GM12875 (cell line): ENCODE measurements around the gene RCAN1.

Experiments
- H3K4me3 ChIP-seq: one replicate; pipeline ENCODE4 v1.5.1; 2011; ENCODE audit warnings: low read depth, low read length, control low read depth
- TF ChIP-seq, protein P1 (sequence below): IDR thresholded peaks from 2 replicates; pipeline ENCODE4 v1.5.1; 2011; ENCODE audit warnings: low read depth, mild to moderate bottlenecking, control low read depth, inconsistent platforms, low read length, moderate library complexity, borderline replicate concordance; ENCODE audit not compliant: insufficient read depth

RCAN1 gene

DNA sequence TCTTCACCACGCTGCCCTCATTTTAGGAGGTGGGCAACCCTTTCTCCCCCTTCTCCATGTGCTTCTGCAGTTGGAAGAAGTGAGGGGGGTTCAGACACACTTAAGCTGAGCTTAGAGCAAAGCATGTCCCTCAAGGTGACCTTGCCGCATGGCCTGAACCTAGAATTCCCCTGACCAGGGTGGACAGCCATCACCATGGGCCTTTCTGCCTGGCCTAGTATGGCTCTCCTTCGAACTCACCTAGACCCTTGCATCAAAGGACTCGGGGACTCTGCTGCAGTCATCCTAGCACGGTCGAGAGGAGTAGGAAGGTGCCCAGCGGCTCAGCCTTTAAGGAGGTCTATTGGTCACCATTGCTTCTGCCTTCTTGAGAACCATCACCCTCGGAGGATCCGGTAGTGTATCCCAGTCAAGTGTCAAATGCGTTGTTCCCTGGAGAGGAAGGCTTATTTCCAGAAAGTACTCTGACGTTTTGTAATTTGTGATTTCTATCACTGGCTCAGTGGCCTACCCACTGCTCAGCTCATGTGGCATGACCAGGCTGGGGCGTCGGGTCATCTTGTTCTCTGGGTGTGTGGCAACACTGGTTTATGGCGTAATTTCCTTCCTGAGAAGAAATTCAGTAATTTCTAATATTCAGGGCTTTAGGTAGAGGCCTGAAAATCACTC is 103.0 kb downstream of the RCAN1 start, which contains the start of gene KCNE1:
TSS of gene KCNE1 (minus strand) at position 424 of the 669 bp plus-strand sequence. CDS start 62,576 bp downstream, outside the sequence.
- no peak within 1 kb of the TSS for H3K4me3 ChIP-seq
- TF ChIP-seq, protein P1, sequence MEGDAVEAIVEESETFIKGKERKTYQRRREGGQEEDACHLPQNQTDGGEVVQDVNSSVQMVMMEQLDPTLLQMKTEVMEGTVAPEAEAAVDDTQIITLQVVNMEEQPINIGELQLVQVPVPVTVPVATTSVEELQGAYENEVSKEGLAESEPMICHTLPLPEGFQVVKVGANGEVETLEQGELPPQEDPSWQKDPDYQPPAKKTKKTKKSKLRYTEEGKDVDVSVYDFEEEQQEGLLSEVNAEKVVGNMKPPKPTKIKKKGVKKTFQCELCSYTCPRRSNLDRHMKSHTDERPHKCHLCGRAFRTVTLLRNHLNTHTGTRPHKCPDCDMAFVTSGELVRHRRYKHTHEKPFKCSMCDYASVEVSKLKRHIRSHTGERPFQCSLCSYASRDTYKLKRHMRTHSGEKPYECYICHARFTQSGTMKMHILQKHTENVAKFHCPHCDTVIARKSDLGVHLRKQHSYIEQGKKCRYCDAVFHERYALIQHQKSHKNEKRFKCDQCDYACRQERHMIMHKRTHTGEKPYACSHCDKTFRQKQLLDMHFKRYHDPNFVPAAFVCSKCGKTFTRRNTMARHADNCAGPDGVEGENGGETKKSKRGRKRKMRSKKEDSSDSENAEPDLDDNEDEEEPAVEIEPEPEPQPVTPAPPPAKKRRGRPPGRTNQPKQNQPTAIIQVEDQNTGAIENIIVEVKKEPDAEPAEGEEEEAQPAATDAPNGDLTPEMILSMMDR = no peak

DNA sequence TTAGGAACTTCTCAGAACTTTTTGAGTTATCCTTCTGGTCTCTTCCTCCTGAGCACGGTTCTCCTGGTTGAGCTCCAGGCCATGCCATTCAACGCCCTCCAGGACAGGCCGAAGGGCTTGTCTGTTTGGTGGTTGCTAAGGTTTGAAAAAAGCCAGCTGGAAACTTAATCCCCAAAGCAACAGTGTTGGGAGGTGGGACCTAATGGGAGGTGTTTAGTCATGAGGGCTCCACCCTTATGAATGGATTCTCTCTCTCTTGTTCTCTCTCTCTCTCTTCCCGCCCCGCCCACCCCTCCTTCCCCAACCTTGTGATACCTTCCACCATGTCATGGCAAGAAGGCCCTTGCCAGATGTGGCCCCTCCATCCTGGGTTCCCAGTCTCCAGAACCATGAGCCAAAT is 103.7 kb downstream of the RCAN1 start:
- H3K4me3 ChIP-seq = no peak overlapping the region
- TF ChIP-seq, protein P1 = no peak

DNA sequence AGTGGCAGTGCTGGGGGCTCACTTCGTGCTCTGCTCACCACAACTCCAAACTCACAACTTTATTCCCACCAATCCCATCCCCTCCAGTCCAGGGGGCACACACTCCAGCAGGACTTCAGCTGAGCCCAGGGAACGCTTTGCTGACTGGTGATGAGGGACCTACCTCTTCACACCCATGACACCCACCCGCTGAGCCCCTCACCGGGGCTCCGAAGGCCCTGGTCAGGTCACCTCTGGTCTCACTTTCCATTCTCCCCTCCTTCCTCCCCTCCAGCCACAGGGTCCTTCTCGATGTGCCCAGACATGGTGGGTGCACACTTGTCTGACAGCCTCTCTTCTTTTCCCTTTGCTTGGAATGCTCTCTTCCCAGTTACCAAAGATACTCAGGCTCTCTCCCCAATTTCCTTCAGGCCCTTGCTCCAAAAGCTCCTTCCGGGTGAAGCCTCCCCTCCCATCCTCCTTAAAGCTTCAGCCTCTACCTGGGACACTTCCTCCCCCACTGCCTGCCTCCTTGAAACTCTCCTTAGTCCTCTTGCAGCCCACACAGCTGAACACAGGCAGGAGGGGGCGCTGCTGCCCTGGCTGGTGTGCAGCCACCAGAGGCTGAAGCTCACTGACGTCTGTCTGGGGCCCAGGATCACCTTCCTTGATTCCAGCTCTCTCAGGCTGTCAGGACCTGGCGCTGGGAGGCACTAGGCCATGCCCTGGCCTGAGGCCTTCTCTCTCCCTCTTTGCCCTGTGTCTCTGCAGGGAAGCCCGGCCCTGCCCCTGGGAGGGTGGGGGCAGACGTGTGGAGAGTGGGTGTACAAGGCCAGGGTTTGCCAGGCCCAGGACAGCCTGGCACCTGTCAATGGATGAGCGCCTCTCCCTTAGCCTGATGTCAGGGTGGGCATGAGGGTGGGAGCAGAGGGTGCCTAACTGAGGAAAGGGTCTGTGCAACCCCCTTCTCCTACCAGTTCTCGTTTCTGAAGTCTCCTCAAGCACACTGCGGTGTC is 104.5 kb downstream of the RCAN1 start:
- no peak overlapping the region for H3K4me3 ChIP-seq
- TF ChIP-seq, protein P1 = peak; percentile 85

DNA sequence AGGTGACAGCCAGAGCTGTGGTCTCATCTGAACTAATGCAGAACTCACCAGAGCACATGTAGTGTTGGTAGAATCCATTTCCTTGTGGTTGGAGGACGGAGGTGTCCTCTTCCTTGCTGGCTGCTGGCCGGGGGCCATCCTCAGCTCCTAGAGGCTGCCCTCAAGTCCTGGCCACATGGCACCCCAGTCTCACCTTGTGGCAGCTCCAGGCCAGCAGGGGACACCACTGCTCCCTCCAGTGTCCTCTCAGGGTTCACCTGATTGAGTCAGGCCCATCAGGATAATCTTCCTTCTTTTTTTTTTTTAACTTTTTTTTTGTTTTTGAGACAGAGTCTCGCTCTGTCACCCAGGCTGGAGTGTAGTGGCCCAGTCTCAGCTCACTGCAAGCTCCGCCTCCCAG is 105.8 kb downstream of the RCAN1 start:
- TF ChIP-seq, protein P1 = peak; percentile 37; the same call in 1 of the 2 replicates
- no peak overlapping the region for H3K4me3 ChIP-seq

DNA sequence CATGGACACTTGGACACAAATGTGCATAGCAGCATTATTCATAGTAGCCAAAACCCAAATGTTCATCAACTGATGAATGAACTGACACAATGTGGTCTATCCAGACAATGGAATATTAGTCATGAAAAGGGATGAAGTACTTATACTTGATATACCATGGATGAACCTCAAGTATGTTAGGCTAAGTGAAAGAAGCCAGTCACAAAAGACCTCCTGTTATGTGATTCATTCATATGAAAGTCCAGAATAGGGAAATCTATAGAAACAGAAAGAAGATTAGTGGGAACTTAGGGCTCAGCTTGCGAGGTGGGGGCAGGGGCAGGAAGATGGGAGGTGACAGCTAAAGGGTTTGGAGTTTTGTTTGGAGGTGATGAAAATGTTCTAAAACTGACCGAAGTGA is 110.3 kb downstream of the RCAN1 start:
- TF ChIP-seq, protein P1 = no peak
- no peak overlapping the region for H3K4me3 ChIP-seq

DNA sequence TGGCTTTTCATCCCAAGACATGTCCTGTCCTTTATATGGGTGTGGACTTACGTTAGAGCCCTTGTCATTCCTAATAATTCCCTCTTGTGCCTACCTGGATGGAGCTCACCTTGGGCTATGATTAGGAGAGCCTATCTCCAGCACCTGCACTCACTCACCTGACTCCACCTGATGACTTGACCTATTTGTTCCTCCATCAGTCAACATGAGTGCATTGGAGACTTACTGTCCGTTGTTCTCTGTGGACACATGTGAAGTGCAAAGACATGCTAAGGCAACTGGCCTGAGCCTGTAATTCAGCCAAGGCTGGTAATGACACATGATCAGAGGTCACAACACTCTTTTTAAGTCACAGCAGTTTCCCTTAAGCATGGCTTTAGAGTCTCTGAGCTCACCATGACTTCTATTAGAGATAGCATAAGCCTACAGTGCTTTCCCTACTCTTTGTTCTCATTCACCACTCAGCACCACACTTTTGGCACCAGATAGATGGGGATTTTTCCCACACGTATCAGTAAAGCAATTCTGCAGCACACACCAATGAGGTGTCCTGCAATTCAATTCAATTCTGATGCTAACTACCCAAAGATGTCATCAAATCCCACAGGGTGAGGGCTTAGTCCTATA is 112.3 kb downstream of the RCAN1 start:
- TF ChIP-seq, protein P1 = no peak
- no peak overlapping the region for H3K4me3 ChIP-seq
